ENCODE data around the gene PKD1. TPM values are rescaled to one million over a fixed set of nuclear protein-coding genes. Genes with fewer than 3 reads are reported as not detected.

Gene PKD1
- total and polyA plus RNA-seq, 2 of the 13 experiments (the other 11 are each of a cell fraction or from before 2014, with no cell fraction given): 22.1 to 23.0 TPM

DNA sequence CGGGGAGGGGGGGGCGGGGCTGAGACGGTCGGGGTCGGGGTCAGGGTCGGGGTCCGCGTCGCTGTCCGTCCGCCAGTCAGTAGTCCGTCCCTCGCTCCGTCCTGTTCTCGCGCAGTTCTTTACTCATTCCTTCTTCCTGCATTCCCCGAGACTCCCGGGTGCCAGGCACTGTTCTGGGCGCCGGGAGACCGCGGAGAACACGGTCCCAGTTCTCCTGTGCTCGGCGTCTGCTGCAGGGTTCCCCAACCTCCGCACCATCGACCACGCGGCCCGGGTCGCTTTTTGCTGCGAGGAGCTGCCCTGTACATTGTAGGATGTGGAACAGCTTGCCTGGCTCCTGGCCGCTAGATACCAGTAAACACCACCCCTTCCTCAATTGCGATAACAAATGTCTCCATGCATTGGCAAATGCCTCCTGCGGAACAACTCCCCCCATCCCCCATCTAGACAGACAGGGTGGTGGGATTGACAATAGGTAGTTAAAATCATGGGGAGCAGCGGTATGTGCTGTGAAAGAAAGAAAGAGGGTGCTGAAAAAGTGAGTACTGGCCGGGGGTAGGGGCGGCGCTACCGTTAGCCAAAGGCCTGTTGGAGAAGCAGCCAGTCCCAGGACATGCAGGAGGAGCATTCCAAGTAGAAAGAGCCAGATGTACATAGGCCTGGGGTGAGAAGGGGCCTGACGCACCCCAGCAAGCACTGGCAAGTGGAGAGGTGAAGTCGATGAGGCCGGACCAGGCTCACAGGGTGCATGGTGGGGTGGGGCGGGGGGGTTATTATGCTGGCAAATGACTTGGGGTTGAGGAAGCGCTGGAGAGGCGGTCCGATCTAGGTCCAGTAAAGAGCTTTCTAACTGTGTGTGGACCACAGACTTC lies 20.5 kb upstream of the PKD1 start:
- ATAC-seq: no peak
- H4K20me1 ChIP-seq (ENCODE audit: insufficient read depth, low read length): peaks cover 63% of the 10 kb centered on the region
- H3K4me1 ChIP-seq (ENCODE audit: insufficient read depth, low read length): peaks cover 74% of the 10 kb centered on the region
- TSS peak; percentile 78 for BruUV-seq (replicated peaks)
- H3K9me3 ChIP-seq (ENCODE audit: low read length): no peaks in the 10 kb centered on the region
- peak overlapping the region; percentile 84 for H3K27ac ChIP-seq (ENCODE audit: extremely low read length, insufficient read depth, low read length)
- peak; percentile 39 for DNase-seq (ENCODE audit: low spot score)
- intact Hi-C loops (cut with micrococcal nuclease; ENCODE audit: unreplicated experiment): loop anchor here (1.0 kb wide), 1 partner anchor 319 kb away; the partner anchor contains the start of gene TBC1D24
- ChIA-PET CTCF (ENCODE audit: low intra/inter-chr PET ratio, low total read pairs) (no interaction called here), POLR2A (interaction anchor here (0.6 to 6.6 kb wide), 67 partner anchors 6 to 865 kb away, joined by 3 to 79 read pairs (median 6); partner anchors contain the start of genes BRICD5, ECI1, GFER and JPT2)
- in situ Hi-C loops (cut with HindIII; ENCODE audit: extremely low pct_ligation_motif_present, low pct_unique_long_range_greater_than_20kb): no loop called here
- peaks cover 63% of the 10 kb centered on the region for H3K79me2 ChIP-seq (ENCODE audit: insufficient read depth, low read length)
- no peak overlapping the region for H2AFZ ChIP-seq (ENCODE audit: low read length)
- FAIRE-seq: no peak
- peak overlapping the region; percentile 95 for H3K4me2 ChIP-seq (ENCODE audit: low read depth, low read length)
- H3K4me3 ChIP-seq (replicated peaks in 1 of 3; ENCODE audit: insufficient read depth in 1 of 3, low read depth in 2 of 3, low read length in 3 of 3): peak overlapping the region; percentile 91 to 98 (median 95)
- peak overlapping the region; percentile 84 for H3K9ac ChIP-seq (ENCODE audit: insufficient read depth, low read depth, low read length)
- 2% methylated on average over 27 of the region's 47 CpGs for WGBS (ENCODE audit: low lambda C conversion rate)
- H3K36me3 ChIP-seq (replicated peaks in 1 of 2; ENCODE audit: control insufficient read depth in 1 of 2, insufficient read depth in 2 of 2, low read length in 2 of 2): peaks cover 0 to 11% of the 10 kb centered on the region in 2 experiments; a peak in 4 of 5 replicates
- H3K27me3 ChIP-seq (ENCODE audit: control insufficient read depth in 1 of 2, insufficient read depth in 2 of 2, low read length in 2 of 2): no peaks in the 10 kb centered on the region; a peak in 1 of 5 replicates
- TF ChIP-seq CBX1 (IDR thresholded peaks at IDR 0.05; ENCODE audit: low read depth) (no peak), HDAC1 (CRISPR knock-in tag; IDR thresholded peaks at IDR 0.05) (0 out of 2 replicates have a peak, but pooled peaks have one; percentile 12), ZNF546 (CRISPR knock-in tag; conservative IDR thresholded peaks at IDR 0.05) (0 out of 2 replicates have a peak, but pooled peaks have one; percentile 13), ZNF235 (CRISPR knock-in tag; IDR thresholded peaks at IDR 0.05; ENCODE audit: borderline replicate concordance) (0 out of 2 replicates have a peak, but pooled peaks have one; percentile 41), KLF11 (CRISPR knock-in tag; IDR thresholded peaks at IDR 0.05) (0 out of 2 replicates have a peak, but pooled peaks have one; percentile 15), KLF12 (CRISPR knock-in tag; IDR thresholded peaks at IDR 0.05; ENCODE audit: borderline replicate concordance) (0 out of 2 replicates have a peak, but pooled peaks have one; percentile 7), ZC3H13 (CRISPR knock-in tag; IDR thresholded peaks at IDR 0.05) (0 out of 2 replicates have a peak, but pooled peaks have one; percentile 51), ZFP82 (CRISPR knock-in tag; IDR thresholded peaks at IDR 0.05; ENCODE audit: borderline replicate concordance) (0 out of 2 replicates have a peak, but pooled peaks have one; percentile 32), ZBTB7B (CRISPR knock-in tag; IDR thresholded peaks at IDR 0.05) (peak; percentile 41; the same call in 1 of the 2 replicates), ZNF350 (CRISPR knock-in tag; IDR thresholded peaks at IDR 0.05; ENCODE audit: borderline replicate concordance, low read depth) (peak; percentile 20; the same call in 1 of the 2 replicates), U2AF1 (optimal IDR thresholded peaks at IDR 0.05; ENCODE audit: low read depth, low read length) (peak; percentile 36), AGO2 (optimal IDR thresholded peaks at IDR 0.05; ENCODE audit: low read depth, low read length) (peak; percentile 29), MYC (CRISPR knock-in tag; IDR thresholded peaks at IDR 0.05; ENCODE audit: borderline replicate concordance) (0 out of 2 replicates have a peak, but pooled peaks have one; percentile 8)
- TF ChIP-seq, protein P1, sequence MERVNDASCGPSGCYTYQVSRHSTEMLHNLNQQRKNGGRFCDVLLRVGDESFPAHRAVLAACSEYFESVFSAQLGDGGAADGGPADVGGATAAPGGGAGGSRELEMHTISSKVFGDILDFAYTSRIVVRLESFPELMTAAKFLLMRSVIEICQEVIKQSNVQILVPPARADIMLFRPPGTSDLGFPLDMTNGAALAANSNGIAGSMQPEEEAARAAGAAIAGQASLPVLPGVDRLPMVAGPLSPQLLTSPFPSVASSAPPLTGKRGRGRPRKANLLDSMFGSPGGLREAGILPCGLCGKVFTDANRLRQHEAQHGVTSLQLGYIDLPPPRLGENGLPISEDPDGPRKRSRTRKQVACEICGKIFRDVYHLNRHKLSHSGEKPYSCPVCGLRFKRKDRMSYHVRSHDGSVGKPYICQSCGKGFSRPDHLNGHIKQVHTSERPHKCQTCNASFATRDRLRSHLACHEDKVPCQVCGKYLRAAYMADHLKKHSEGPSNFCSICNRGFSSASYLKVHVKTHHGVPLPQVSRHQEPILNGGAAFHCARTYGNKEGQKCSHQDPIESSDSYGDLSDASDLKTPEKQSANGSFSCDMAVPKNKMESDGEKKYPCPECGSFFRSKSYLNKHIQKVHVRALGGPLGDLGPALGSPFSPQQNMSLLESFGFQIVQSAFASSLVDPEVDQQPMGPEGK (CRISPR knock-in tag; IDR thresholded peaks at IDR 0.05): peak; percentile 66
- TF ChIP-seq, protein P2, sequence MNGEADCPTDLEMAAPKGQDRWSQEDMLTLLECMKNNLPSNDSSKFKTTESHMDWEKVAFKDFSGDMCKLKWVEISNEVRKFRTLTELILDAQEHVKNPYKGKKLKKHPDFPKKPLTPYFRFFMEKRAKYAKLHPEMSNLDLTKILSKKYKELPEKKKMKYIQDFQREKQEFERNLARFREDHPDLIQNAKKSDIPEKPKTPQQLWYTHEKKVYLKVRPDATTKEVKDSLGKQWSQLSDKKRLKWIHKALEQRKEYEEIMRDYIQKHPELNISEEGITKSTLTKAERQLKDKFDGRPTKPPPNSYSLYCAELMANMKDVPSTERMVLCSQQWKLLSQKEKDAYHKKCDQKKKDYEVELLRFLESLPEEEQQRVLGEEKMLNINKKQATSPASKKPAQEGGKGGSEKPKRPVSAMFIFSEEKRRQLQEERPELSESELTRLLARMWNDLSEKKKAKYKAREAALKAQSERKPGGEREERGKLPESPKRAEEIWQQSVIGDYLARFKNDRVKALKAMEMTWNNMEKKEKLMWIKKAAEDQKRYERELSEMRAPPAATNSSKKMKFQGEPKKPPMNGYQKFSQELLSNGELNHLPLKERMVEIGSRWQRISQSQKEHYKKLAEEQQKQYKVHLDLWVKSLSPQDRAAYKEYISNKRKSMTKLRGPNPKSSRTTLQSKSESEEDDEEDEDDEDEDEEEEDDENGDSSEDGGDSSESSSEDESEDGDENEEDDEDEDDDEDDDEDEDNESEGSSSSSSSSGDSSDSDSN (CRISPR knock-in tag; IDR thresholded peaks at IDR 0.05): peak; percentile 57; the same call in 1 of the 2 replicates
- TF ChIP-seq, protein P3, sequence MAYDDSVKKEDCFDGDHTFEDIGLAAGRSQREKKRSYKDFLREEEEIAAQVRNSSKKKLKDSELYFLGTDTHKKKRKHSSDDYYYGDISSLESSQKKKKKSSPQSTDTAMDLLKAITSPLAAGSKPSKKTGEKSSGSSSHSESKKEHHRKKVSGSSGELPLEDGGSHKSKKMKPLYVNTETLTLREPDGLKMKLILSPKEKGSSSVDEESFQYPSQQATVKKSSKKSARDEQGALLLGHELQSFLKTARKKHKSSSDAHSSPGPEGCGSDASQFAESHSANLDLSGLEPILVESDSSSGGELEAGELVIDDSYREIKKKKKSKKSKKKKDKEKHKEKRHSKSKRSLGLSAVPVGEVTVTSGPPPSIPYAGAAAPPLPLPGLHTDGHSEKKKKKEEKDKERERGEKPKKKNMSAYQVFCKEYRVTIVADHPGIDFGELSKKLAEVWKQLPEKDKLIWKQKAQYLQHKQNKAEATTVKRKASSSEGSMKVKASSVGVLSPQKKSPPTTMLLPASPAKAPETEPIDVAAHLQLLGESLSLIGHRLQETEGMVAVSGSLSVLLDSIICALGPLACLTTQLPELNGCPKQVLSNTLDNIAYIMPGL (CRISPR knock-in tag; IDR thresholded peaks at IDR 0.05; ENCODE audit: borderline replicate concordance in 1 of 2, low read depth in 1 of 2): 0 out of 4 replicates have a peak, but pooled peaks of 1 of the 2 experiments have one; percentile 20
